KOPT-K1 (cell line): ENCODE measurements around the gene MGAT5B.

Experiments
- H3K27ac ChIP-seq: fragments of 200-600 bp; sonication (generic); 2 replicates; pipeline ENCODE4 v1.5.1; 2016; ENCODE audit warnings: antibody characterized with exemption, mild to moderate bottlenecking, low read depth, low read length; ENCODE audit not compliant: poor library complexity, severe bottlenecking
- H3K36me3 ChIP-seq: fragments of 200-600 bp; sonication (generic); 2 replicates; pipeline ENCODE4 v1.5.1; 2017; ENCODE audit warnings: antibody characterized with exemption, mild to moderate bottlenecking, low read length, moderate library complexity; ENCODE audit not compliant: insufficient read depth
- H3K9me3 ChIP-seq: fragments of 200-600 bp; sonication (generic); 2 replicates; pipeline ENCODE4 v1.5.1; 2017; ENCODE audit warnings: antibody characterized with exemption, low read length, mild to moderate bottlenecking; ENCODE audit not compliant: insufficient read depth, poor library complexity, severe bottlenecking

MGAT5B gene

DNA sequence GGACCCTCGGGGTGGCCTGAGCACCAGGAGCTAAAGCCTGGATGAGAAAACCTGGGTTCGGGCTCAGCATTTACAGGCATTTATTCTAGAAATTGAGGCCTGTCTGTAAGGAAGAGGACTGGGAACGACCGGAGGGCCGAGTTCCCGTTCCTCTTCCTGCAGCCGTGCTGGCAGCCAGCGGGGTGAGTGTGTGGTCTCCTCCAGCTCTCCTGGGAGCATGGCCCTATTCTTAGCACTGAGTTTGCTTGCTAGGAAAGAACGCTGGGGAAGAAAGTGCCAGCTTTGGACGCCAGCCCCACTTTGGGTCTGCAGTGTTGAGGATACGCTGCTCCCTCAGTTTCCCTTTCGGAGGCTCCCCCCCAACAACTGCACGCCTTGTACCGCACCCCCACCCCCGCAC is 49.6 kb downstream of the MGAT5B start:
- Histone ChIP-seq H3K27ac (no peak overlapping the region), H3K9me3 (no peaks in the 10 kb centered on the region), H3K36me3 (no peaks in the 10 kb centered on the region)

DNA sequence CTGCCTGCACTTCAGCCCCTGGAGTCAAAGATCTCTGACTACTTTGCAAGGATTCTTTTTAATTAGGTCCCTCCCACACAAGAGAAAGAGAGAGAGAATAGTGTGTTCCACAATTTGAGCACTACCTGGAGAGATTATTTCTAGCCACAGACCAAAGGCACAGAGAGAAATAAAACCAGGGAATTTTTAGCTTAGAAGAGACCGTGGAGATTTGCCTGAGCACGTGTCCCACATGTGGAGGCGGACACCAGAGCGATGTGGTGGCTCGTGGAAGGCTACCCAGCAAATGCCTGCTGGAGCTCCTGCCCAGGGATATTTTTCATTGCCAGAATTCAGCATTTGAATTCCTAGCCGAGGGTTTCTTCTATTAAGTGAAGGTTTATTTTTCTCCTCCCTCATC is 50.6 kb downstream of the MGAT5B start:
- H3K36me3 ChIP-seq: no peaks in the 10 kb centered on the region
- H3K27ac ChIP-seq: no peak overlapping the region
- no peaks in the 10 kb centered on the region for H3K9me3 ChIP-seq

DNA sequence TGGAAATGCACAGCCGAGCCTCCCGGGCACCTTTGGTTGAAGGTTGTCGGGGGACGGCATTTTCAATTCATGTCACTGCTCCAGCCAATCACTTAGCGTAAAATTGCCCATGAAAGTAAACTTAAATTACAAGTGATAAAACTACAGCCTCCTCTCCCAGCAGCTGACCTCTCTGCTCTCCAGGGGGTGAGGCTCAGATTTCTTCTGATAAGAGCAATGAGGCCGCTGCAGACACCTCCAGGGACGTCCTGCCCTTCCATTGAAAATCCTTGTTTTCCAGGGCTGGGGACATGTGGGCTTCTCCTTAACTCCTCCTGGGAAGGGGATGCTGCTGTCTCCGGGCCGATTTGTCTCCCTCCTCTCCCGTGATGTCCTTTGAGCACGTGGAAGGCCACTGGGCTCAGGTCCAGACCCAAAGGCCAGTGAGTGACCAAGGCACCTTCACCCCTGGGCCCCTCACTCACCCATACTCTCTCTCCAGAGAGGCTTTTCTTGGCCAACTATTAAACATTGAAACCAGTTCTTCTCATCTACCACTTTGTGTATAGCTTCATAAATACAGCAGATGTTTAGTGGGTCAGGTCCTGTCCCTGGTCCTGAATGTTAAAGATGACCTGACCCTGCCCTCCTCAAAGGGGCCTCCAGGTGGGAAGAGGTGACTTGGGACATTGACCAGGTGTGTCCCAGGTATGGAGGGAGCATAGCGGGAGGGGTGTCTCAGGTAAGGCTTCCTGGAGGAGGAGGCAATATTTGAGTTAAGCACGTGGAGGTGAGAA is 52.3 kb downstream of the MGAT5B start:
- no peak overlapping the region for H3K27ac ChIP-seq
- H3K9me3 ChIP-seq: no peaks in the 10 kb centered on the region
- no peaks in the 10 kb centered on the region for H3K36me3 ChIP-seq

DNA sequence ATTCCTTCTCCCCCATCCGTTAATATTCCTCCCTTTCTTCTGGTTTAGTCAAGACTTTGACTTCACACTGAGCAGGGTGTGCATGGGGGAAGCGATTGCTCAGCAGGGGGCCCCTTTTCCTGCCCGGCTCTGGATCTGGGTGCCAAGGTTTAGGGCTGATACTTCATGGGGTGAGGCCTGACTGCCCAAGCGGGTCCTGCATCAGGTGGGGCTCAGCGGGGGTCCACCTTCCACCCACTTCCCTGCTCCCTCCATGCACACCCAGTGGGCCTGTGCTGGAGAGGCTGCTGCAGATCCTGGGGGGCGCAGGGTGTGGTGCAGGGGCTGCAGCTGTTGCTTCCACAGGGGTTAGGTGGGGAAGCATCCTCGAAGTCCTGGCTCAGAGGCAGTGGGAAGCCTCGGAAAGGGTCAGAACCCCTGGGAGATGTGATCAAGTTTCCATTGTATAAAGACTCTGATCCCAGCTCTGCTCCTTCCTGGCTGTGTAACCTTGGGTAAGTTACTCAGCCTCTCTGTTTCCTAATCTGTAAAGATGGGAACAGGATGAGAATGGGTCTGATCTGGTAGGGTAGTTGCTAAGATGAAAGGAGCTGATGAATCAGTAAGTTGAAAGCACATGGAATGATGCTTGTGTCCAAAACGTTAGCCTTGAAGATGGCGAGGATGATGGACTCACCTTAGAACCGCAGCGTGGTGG is 53.3 kb downstream of the MGAT5B start:
- H3K9me3 ChIP-seq: no peaks in the 10 kb centered on the region
- no peak overlapping the region for H3K27ac ChIP-seq
- no peaks in the 10 kb centered on the region for H3K36me3 ChIP-seq

DNA sequence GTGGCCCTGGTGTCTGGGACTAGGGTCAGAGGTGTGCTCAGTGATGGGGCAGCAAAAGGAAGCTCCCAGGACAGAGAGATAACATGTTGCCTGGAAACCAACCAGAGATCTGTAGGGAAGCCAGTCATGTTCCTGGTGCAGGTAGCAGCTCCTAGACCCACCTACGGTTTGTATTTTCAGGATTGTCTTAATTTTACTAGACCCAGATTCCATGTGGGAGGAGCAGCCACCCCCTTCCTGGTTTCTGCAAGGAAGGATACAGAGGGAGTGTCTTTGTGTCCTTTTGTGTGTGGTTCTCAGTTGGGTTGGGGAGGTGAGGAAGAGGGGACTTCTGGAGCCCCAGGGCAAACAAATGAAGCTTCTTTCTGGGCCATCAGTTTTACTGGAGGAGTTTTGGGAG is 53.9 kb downstream of the MGAT5B start:
- H3K36me3 ChIP-seq: no peaks in the 10 kb centered on the region
- H3K27ac ChIP-seq: no peak overlapping the region
- H3K9me3 ChIP-seq: no peaks in the 10 kb centered on the region

DNA sequence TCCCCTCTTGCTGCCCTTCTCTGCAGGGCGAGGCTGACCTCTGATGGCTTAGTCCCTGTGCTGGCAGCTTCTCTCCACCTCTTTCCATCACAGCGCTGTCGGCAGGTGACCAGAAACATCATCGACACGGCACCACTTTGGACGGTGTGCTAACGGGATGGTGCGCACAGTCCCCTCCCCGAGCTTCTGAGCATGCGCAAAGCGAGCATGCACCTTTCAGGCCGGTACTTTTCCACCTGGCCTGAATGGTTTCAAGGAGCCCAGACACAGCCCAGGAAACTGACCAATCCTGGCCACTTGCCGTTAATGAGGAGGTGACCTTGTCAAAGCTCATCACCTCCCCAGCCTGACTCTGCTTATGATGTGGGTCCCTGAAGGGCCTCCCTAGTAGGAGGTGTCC is 54.8 kb downstream of the MGAT5B start:
- Histone ChIP-seq H3K9me3 (no peaks in the 10 kb centered on the region), H3K27ac (no peak overlapping the region), H3K36me3 (no peaks in the 10 kb centered on the region)

DNA sequence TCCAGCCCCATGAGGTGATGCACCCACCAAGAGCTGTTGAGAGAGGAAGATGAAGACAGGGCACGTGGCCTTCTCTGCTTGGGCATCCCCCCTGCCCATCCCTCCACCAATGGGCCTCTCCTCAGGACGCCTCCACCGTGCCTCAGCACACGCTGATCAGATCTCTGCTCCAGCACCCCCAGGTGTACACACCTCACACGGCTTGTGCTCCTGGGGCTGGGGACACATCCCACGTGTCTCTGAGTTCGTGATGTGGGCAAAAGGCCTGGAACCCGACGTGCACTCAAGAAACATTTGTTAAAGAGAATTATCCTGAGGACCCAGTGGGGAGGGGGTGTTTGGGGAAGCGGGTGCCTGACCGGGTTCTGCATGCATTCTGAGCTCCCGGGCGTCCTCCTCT is 55.3 kb downstream of the MGAT5B start:
- Histone ChIP-seq H3K27ac (no peak overlapping the region), H3K9me3 (no peaks in the 10 kb centered on the region), H3K36me3 (no peaks in the 10 kb centered on the region)

DNA sequence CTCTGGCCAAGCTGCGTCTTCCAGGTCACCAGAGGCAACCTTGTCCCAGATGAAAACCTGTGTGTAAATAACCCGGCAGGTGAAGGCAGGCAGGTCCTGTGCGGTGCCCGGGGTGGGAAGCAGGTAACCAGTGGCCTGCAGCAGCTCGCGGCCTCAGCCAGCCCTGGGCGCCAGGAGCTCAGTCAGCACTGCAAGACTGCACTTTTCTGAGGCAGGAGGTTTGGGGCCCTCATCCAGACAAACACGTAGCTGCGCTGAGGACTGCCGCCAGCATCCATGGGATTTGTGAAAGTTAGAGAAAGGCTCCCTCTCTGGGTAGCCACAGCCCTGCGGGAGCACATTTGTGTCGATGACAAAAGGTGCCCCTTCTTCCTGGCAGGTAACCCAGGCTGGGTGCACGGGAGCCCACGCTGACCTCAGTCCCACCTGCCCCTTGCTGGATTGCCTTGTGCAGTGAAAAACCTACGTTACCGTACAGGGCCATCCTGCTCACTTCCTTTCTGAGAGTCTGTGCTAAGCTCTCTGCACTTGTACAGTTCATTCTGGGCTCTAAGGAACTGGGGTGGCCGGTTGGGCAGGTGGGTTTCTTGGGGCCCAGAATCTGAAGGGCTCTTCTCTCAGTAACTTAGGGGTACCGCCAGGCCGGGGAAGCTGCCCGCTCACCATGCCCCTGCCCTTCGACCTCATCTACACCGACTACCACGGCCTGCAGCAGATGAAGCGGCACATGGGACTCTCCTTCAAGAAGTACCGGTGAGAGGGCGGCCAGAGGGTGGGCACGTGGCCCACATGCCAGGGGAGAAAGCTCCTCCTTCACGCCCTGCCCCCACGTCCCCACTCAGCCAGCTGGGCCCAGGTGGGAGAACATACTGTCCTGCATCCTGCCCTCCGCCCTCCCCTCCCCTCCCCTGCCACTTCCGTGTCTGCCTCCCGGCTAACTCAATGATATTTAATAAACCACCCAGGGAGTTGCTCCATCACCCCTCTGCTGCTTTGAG is 56.4 kb downstream of the MGAT5B start:
- no peaks in the 10 kb centered on the region for H3K36me3 ChIP-seq
- no peaks in the 10 kb centered on the region for H3K9me3 ChIP-seq
- H3K27ac ChIP-seq: no peak overlapping the region

DNA sequence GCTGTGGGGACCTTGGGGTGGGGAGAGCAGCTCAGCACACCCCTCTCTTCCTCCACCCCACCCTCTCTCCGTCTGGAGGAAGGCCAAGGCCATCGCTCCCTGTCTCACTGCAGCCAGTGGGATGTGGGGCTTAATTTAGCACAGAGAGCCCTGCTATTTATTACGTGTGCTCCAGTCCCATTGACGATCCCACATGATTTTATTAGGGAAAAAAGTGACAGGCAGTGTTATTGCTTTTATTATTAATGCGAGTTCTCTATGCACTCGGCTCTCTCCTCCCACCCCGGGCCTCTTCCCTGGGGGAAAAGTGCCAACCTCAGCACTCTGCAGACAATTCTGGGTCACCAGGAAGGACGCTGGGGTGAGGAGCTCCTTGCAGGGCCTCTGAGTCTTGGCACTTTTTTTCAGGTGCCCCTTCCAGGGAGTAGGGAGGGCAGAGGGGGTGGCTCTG is 57.3 kb downstream of the MGAT5B start:
- no peaks in the 10 kb centered on the region for H3K36me3 ChIP-seq
- H3K9me3 ChIP-seq: no peaks in the 10 kb centered on the region
- no peak overlapping the region for H3K27ac ChIP-seq

DNA sequence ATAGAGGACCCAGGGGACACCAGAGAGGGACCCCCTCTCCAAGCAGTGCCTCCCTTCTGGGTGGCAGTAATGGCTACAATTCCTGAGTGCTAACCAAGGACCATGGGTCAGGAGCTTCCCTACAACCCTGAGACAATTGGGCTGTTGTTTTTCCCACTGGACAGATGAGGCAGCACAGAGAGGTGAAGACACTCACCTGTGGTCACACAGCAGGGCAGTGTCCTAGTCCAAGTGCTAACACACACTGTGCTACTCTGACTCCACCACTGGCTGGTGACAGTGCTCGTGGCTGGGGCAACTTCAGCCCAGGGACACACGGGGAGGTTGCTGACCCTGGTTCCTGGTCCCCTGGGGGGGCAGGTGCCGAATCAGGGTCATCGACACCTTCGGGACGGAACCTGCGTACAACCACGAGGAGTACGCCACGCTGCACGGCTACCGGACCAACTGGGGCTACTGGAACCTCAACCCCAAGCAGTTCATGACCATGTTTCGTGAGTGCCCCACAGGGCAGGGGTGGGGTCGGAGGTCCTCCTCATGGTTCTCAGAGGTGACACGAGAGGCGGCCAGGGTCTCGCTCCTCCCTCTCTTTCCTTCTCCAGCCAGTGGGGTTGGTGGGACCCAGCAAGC is 58.1 kb downstream of the MGAT5B start:
- Histone ChIP-seq H3K9me3 (no peaks in the 10 kb centered on the region), H3K27ac (no peak overlapping the region), H3K36me3 (no peaks in the 10 kb centered on the region)

DNA sequence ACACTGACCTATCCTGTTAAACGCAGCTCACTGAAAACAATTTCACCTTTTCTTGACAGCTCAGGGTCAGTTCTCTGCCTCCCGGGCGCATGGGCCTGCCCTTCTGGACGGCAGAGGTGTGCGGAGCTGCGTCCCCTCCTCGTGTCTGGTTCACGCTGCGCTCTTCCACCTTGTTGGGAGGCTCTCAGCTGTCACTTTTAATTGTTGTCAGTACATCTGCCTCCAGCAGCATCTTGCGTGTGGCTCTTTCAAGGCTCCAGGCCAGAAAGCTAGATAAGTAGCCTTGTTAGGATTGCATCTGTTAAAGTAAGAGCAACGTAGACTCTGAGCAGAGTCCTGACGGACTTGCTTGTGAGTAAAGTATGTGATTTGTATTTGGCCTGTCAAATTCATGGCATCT is 59.4 kb downstream of the MGAT5B start:
- no peaks in the 10 kb centered on the region for H3K36me3 ChIP-seq
- no peak overlapping the region for H3K27ac ChIP-seq
- no peaks in the 10 kb centered on the region for H3K9me3 ChIP-seq

DNA sequence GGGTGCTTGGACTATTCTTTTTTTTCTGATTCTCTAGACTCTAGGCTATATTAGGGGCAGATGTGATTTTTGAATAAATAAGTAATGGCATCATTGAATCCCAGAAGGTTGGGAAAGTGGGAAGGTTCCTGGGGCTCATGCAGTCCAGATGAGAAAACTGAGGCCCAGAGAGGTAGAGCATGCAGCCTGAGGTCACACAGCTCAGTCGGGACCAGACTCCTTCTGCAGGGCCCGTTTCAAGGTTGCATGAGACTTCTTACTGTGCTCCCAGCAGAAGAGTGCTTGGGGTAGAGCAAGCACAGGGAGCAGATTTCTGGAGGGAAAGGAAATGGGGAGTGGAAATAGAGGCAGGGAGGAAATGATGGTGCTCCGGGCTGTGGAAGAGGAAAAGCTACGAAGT is 59.8 kb downstream of the MGAT5B start:
- Histone ChIP-seq H3K9me3 (no peaks in the 10 kb centered on the region), H3K36me3 (no peaks in the 10 kb centered on the region), H3K27ac (no peak overlapping the region)

DNA sequence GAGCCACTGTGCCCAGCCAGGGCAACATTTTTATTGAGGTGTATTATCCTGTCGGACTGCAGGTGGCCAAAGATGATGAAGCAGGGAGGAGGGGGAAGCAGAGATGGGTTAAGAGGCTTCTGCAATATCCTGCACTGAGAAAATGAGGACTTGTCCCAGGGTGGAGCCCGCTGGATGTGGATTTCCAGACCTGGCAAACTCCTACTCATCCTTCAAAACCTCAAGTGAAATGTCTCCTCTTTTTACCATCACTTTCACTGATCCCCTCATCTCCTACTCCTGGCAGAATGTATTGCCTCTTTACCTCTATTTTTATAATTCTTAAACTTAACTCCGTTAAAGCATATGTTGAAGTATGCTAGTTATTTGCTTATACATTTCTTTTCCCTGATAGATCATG is 60.9 kb downstream of the MGAT5B start:
- H3K9me3 ChIP-seq: no peaks in the 10 kb centered on the region
- H3K36me3 ChIP-seq: no peaks in the 10 kb centered on the region
- H3K27ac ChIP-seq: no peak overlapping the region

DNA sequence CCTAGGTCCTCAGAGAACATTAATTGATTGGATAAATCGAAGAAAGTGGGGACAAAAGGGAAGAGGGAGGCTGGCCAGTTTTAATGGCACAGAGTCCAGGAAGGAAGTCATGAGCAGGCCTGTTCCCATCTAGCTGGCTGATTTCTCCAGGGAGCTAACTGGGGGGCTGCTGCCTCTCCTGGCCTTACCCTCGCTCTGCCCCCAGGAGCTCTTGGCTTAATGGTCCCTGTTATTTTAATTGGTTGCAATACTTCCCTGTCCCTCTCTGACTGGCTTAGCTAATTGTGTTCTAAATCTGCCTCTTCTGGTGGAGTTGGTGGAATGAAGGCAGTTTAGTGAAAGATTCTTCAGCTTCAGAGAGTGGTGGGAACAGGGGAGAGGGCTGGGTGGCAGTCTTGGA is 61.4 kb downstream of the MGAT5B start:
- Histone ChIP-seq H3K36me3 (no peaks in the 10 kb centered on the region), H3K9me3 (no peaks in the 10 kb centered on the region), H3K27ac (no peak overlapping the region)

DNA sequence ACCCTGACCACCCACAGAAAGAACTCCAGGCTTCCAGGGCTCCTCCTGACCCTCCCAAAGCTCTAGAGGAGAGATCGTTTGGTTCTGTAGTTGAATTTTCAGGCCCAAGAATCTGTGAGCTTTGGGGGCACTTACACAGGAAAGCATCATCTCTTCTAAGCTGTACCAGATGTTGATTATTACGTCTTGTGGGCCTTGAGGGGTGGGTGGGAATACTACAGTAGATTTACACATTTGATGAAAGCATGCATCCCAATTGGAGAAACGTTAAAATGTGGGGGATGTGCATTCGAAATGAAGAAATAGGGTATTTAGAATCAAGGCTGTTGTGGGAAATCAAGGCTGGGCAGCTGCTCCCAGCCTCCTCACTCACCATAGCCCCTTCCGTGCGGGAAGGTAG is 61.9 kb downstream of the MGAT5B start:
- H3K9me3 ChIP-seq: no peaks in the 10 kb centered on the region
- H3K27ac ChIP-seq: no peak overlapping the region
- H3K36me3 ChIP-seq: no peaks in the 10 kb centered on the region
